Measurements from ENCODE around the gene HELZ.
"Not testable (repeated sequence)": the region's sequence is repeated elsewhere in the genome, so short reads cannot be mapped to it uniquely, and the experiment has no call there.

Gene HELZ

DNA sequence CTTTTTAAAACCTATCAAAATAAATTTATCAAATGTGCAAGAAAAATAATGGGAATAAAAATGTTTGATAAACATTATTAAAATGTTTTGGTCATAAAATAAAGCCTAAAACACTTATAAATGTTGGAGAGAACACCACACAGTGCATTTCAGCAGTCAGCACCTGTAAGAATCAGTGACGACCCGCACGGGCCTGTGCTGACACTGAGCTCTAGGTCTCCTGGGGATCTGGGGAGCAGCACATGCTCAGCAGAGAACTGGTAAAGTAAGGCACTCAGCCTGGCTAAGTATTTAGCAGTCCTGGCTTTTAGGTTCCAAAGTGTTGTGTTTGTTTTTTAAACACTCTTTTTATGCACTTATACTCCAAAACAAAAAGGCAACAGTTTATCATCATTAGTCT lies 46.9 kb downstream of the HELZ start:
- ChIA-PET POLR2A (no interaction called here), CTCF (no interaction called here)

DNA sequence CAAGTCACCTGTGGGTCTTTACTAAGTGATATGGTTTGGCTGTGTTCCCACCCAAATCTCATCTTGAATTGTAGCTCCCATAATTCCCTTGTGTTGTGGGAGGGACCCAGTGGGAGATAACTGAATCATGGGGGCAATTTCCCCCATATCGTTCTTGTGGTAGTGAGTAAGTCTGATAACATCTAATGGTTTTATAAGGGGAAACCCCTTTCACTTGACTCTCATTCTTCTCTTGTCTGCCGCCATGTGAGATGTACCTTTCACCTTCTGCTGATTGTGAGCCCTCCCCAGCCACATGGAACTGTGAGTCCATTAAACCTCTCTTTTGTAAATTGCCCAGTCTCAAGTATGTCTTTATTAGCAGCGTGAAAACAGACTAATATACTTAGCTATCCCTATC lies 48.0 kb downstream of the HELZ start:
- TF ChIP-seq PRDM1 (tag by site-specific recombination; IDR thresholded peaks at IDR 0.05), result peak; percentile 76
- H3K4me1 ChIP-seq (ENCODE audit: control insufficient read depth, insufficient read depth, low read length); H3K9me3 ChIP-seq (ENCODE audit: control insufficient read depth, insufficient read depth, low read depth, low read length); H3K27ac ChIP-seq (ENCODE audit: extremely low read depth, low read depth, low read length); CTCF ChIA-PET; POLR2A ChIA-PET; H3K4me3 ChIP-seq (ENCODE audit: low read depth, low read length): not testable (repeated sequence)
- H3K36me3 ChIP-seq (ENCODE audit: control insufficient read depth in 2 of 2, insufficient read depth in 1 of 2, low read length in 2 of 2), result peaks cover 30 to 52% of the 10 kb centered on the region in 2 experiments

More for the DNA sequence above, 46.9 kb downstream of the HELZ start:
- no peaks in the 10 kb centered on the region for H3K4me1 ChIP-seq (ENCODE audit: control insufficient read depth, insufficient read depth, low read length)
- H3K4me3 ChIP-seq (ENCODE audit: low read depth, low read length), result no peak overlapping the region
- H3K27ac ChIP-seq (ENCODE audit: extremely low read depth, low read depth, low read length), result no peak overlapping the region
- H3K9me3 ChIP-seq (ENCODE audit: control insufficient read depth, insufficient read depth, low read depth, low read length), result no peaks in the 10 kb centered on the region
- H3K36me3 ChIP-seq (ENCODE audit: control insufficient read depth in 2 of 2, insufficient read depth in 1 of 2, low read length in 2 of 2), result peaks cover 37 to 61% of the 10 kb centered on the region in 2 experiments
- TF ChIP-seq, protein P1, sequence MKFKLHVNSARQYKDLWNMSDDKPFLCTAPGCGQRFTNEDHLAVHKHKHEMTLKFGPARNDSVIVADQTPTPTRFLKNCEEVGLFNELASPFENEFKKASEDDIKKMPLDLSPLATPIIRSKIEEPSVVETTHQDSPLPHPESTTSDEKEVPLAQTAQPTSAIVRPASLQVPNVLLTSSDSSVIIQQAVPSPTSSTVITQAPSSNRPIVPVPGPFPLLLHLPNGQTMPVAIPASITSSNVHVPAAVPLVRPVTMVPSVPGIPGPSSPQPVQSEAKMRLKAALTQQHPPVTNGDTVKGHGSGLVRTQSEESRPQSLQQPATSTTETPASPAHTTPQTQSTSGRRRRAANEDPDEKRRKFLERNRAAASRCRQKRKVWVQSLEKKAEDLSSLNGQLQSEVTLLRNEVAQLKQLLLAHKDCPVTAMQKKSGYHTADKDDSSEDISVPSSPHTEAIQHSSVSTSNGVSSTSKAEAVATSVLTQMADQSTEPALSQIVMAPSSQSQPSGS (tag by site-specific recombination; IDR thresholded peaks at IDR 0.05; ENCODE audit: low read depth), result no peak
- TF ChIP-seq SCRT2 (tag by site-specific recombination; IDR thresholded peaks at IDR 0.05), result peak; percentile 59
- TF ChIP-seq, protein P2, sequence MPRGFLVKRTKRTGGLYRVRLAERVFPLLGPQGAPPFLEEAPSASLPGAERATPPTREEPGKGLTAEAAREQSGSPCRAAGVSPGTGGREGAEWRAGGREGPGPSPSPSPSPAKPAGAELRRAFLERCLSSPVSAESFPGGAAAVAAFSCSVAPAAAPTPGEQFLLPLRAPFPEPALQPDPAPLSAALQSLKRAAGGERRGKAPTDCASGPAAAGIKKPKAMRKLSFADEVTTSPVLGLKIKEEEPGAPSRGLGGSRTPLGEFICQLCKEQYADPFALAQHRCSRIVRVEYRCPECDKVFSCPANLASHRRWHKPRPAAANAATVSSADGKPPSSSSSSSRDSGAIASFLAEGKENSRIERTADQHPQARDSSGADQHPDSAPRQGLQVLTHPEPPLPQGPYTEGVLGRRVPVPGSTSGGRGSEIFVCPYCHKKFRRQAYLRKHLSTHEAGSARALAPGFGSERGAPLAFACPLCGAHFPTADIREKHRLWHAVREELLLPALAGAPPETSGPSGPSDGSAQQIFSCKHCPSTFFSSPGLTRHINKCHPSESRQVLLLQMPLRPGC (tag by site-specific recombination; IDR thresholded peaks at IDR 0.05), result no peak

GRCh38 chr17:67196422-67196821 lies 48.6 kb downstream of the HELZ start:
- no peak overlapping the region for H3K4me3 ChIP-seq (ENCODE audit: low read depth, low read length)
- POLR2A ChIA-PET, result no interaction called here
- H3K4me1 ChIP-seq (ENCODE audit: control insufficient read depth, insufficient read depth, low read length), result no peaks in the 10 kb centered on the region
- no peaks in the 10 kb centered on the region for H3K9me3 ChIP-seq (ENCODE audit: control insufficient read depth, insufficient read depth, low read depth, low read length)
- TF ChIP-seq SP3 (tag by site-specific recombination; IDR thresholded peaks at IDR 0.05) (no peak), ZFHX2 (tag by site-specific recombination; conservative IDR thresholded peaks at IDR 0.05) (peak; percentile 97), ZBTB10 (tag by site-specific recombination; IDR thresholded peaks at IDR 0.05) (no peak), ZXDB (tag by site-specific recombination; IDR thresholded peaks at IDR 0.05) (no peak), EGR2 (tag by site-specific recombination; IDR thresholded peaks at IDR 0.05; ENCODE audit: low read depth) (peak; percentile 98)
- H3K27ac ChIP-seq (ENCODE audit: extremely low read depth, low read depth, low read length), result no peak overlapping the region
- peaks cover 28 to 51% of the 10 kb centered on the region in 2 experiments for H3K36me3 ChIP-seq (ENCODE audit: control insufficient read depth in 2 of 2, insufficient read depth in 1 of 2, low read length in 2 of 2)
- CTCF ChIA-PET, result interaction anchor here (0.6 kb wide), 1 partner anchor 143 kb away, joined by 3 read pairs; no protein-coding TSS in a partner anchor

GRCh38 chr17:67194134-67194533 lies 50.9 kb downstream of the HELZ start:
- Histone ChIP-seq H3K27ac (ENCODE audit: extremely low read depth, low read depth, low read length) (no peak overlapping the region), H3K36me3 (ENCODE audit: control insufficient read depth in 2 of 2, insufficient read depth in 1 of 2, low read length in 2 of 2) (peaks cover 16 to 38% of the 10 kb centered on the region in 2 experiments), H3K4me3 (ENCODE audit: low read depth, low read length) (no peak overlapping the region), H3K9me3 (ENCODE audit: control insufficient read depth, insufficient read depth, low read depth, low read length) (no peaks in the 10 kb centered on the region), H3K4me1 (ENCODE audit: control insufficient read depth, insufficient read depth, low read length) (no peaks in the 10 kb centered on the region)
- POLR2A ChIA-PET, result interaction anchor here (0.6 to 0.8 kb wide), 2 partner anchors 51 to 374 kb away, joined by 3 read pairs; partner anchors contain the start of gene HELZ
- CTCF ChIA-PET, result interaction anchor here (0.6 to 1.1 kb wide), 4 partner anchors 9 to 154 kb away, joined by 3 read pairs; no protein-coding TSS in a partner anchor
- TF ChIP-seq ZFP37 (tag by site-specific recombination; IDR thresholded peaks at IDR 0.05) (no peak), ZNF600 (tag by site-specific recombination; IDR thresholded peaks at IDR 0.05) (no peak), ZNF169 (tag by site-specific recombination; IDR thresholded peaks at IDR 0.05) (no peak), ZNF596 (tag by site-specific recombination; IDR thresholded peaks at IDR 0.05) (no peak), ZNF837 (tag by site-specific recombination; IDR thresholded peaks at IDR 0.05) (no peak), ZNF175 (tag by site-specific recombination; IDR thresholded peaks at IDR 0.05) (no peak), PBX3 (CRISPR knock-in tag; IDR thresholded peaks at IDR 0.05) (no peak), ZNF629 (tag by site-specific recombination; IDR thresholded peaks at IDR 0.05) (no peak), ZXDB (tag by site-specific recombination; IDR thresholded peaks at IDR 0.05) (no peak)
- TF ChIP-seq, protein P3, sequence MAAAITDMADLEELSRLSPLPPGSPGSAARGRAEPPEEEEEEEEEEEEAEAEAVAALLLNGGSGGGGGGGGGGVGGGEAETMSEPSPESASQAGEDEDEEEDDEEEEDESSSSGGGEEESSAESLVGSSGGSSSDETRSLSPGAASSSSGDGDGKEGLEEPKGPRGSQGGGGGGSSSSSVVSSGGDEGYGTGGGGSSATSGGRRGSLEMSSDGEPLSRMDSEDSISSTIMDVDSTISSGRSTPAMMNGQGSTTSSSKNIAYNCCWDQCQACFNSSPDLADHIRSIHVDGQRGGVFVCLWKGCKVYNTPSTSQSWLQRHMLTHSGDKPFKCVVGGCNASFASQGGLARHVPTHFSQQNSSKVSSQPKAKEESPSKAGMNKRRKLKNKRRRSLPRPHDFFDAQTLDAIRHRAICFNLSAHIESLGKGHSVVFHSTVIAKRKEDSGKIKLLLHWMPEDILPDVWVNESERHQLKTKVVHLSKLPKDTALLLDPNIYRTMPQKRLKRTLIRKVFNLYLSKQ (tag by site-specific recombination; IDR thresholded peaks at IDR 0.05; ENCODE audit: borderline replicate concordance), result no peak
- TF ChIP-seq, protein P4, sequence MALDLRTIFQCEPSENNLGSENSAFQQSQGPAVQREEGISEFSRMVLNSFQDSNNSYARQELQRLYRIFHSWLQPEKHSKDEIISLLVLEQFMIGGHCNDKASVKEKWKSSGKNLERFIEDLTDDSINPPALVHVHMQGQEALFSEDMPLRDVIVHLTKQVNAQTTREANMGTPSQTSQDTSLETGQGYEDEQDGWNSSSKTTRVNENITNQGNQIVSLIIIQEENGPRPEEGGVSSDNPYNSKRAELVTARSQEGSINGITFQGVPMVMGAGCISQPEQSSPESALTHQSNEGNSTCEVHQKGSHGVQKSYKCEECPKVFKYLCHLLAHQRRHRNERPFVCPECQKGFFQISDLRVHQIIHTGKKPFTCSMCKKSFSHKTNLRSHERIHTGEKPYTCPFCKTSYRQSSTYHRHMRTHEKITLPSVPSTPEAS (tag by site-specific recombination; IDR thresholded peaks at IDR 0.05), result no peak
